Rectal smooth muscle tissue (tissue), 1 donor: ENCODE measurements around the gene PARP9.

Experiments used
- H3K27ac ChIP-seq: one replicate; pipeline ENCODE4 v1.7.0; 2013; ENCODE audit warnings: low read depth, low read length, inconsistent platforms
- H3K27me3 ChIP-seq: one replicate; pipeline ENCODE4 v1.7.0; 2013; ENCODE audit warnings: low read length; ENCODE audit not compliant: control insufficient read depth, insufficient read depth
- H3K36me3 ChIP-seq: one replicate; pipeline ENCODE4 v1.7.0; 2013; ENCODE audit warnings: low read length; ENCODE audit not compliant: control insufficient read depth, insufficient read depth
- H3K4me1 ChIP-seq: one replicate; pipeline ENCODE4 v1.7.0; 2013; ENCODE audit warnings: low read length; ENCODE audit not compliant: control insufficient read depth, insufficient read depth
- H3K4me3 ChIP-seq: one replicate; pipeline ENCODE4 v1.7.0; 2013; ENCODE audit warnings: low read length
- H3K9ac ChIP-seq: one replicate; pipeline ENCODE4 v1.7.0; 2013; ENCODE audit warnings: low read length

PARP9 gene

GRCh38 chr3:122563717-122564025, 429 bp downstream of the PARP9 start:
- peak overlapping the region; percentile 83 for H3K9ac ChIP-seq
- H3K4me1 ChIP-seq: peaks cover 17% of the 10 kb centered on the region
- peaks cover 9% of the 10 kb centered on the region for H3K36me3 ChIP-seq
- peak overlapping the region; percentile 73 for H3K4me3 ChIP-seq
- H3K27me3 ChIP-seq: no peaks in the 10 kb centered on the region
- H3K27ac ChIP-seq: peak overlapping the region; percentile 94

- Histone ChIP-seq H3K27me3 (no peaks in the 10 kb centered on the region), H3K27ac (peak overlapping the region; percentile 94), H3K9ac (peak overlapping the region; percentile 83), H3K4me1 (peaks cover 13% of the 10 kb centered on the region), H3K4me3 (peak overlapping the region; percentile 73), H3K36me3 (peaks cover 12% of the 10 kb centered on the region)
These were observed 980 bp downstream of the PARP9 start for GRCh38 chr3:122562923-122563716.

- no peak overlapping the region for H3K4me3 ChIP-seq
- H3K36me3 ChIP-seq: peaks cover 9% of the 10 kb centered on the region
- H3K4me1 ChIP-seq: peaks cover 15% of the 10 kb centered on the region
- no peak overlapping the region for H3K9ac ChIP-seq
- H3K27ac ChIP-seq: no peak overlapping the region
- H3K27me3 ChIP-seq: no peaks in the 10 kb centered on the region
These were observed 3.4 kb downstream of the PARP9 start for GRCh38 chr3:122560680-122561079.

- Histone ChIP-seq H3K4me1 (peaks cover 20% of the 10 kb centered on the region), H3K9ac (no peak overlapping the region), H3K4me3 (no peak overlapping the region), H3K27me3 (no peaks in the 10 kb centered on the region), H3K36me3 (peaks cover 17% of the 10 kb centered on the region), H3K27ac (no peak overlapping the region)
These were observed 4.2 kb downstream of the PARP9 start for GRCh38 chr3:122559906-122560305.

GRCh38 chr3:122558605-122559004, 5.5 kb downstream of the PARP9 start:
- no peak overlapping the region for H3K27ac ChIP-seq
- H3K36me3 ChIP-seq: peaks cover 21% of the 10 kb centered on the region
- peaks cover 18% of the 10 kb centered on the region for H3K4me1 ChIP-seq

GRCh38 chr3:122557356-122557755, 6.7 kb downstream of the PARP9 start:
- Histone ChIP-seq H3K4me3 (no peak overlapping the region), H3K27ac (no peak overlapping the region), H3K27me3 (no peaks in the 10 kb centered on the region), H3K4me1 (peaks cover 9% of the 10 kb centered on the region), H3K36me3 (peaks cover 21% of the 10 kb centered on the region), H3K9ac (no peak overlapping the region)

More at GRCh38 chr3:122558605-122559004, 5.5 kb downstream of the PARP9 start:
- Histone ChIP-seq H3K9ac (no peak overlapping the region), H3K4me3 (no peak overlapping the region), H3K27me3 (no peaks in the 10 kb centered on the region)

GRCh38 chr3:122555275-122556071, 8.6 kb downstream of the PARP9 start:
- H3K27ac ChIP-seq: peak overlapping the region; percentile 71
- H3K36me3 ChIP-seq: peaks cover 26% of the 10 kb centered on the region
- H3K4me3 ChIP-seq: no peak overlapping the region
- H3K27me3 ChIP-seq: no peaks in the 10 kb centered on the region
- no peak overlapping the region for H3K9ac ChIP-seq
- peaks cover 7% of the 10 kb centered on the region for H3K4me1 ChIP-seq

GRCh38 chr3:122553171-122553570, 10.9 kb downstream of the PARP9 start:
- Histone ChIP-seq H3K4me1 (peaks cover 7% of the 10 kb centered on the region), H3K4me3 (no peak overlapping the region), H3K27ac (no peak overlapping the region), H3K36me3 (peaks cover 24% of the 10 kb centered on the region), H3K9ac (no peak overlapping the region), H3K27me3 (no peaks in the 10 kb centered on the region)

- Histone ChIP-seq H3K4me1 (no peaks in the 10 kb centered on the region), H3K9ac (no peak overlapping the region), H3K36me3 (peaks cover 17% of the 10 kb centered on the region), H3K4me3 (no peak overlapping the region), H3K27ac (no peak overlapping the region), H3K27me3 (no peaks in the 10 kb centered on the region)
These were observed 15.5 kb downstream of the PARP9 start for GRCh38 chr3:122548619-122549018.

- peaks cover 17% of the 10 kb centered on the region for H3K36me3 ChIP-seq
- H3K4me3 ChIP-seq: no peak overlapping the region
- no peaks in the 10 kb centered on the region for H3K27me3 ChIP-seq
- no peaks in the 10 kb centered on the region for H3K4me1 ChIP-seq
- H3K9ac ChIP-seq: no peak overlapping the region
- H3K27ac ChIP-seq: no peak overlapping the region
These were observed 16.0 kb downstream of the PARP9 start for GRCh38 chr3:122548076-122548475.

GRCh38 chr3:122546151-122546550, 17.9 kb downstream of the PARP9 start:
- H3K4me1 ChIP-seq: no peaks in the 10 kb centered on the region
- peaks cover 17% of the 10 kb centered on the region for H3K36me3 ChIP-seq
- no peaks in the 10 kb centered on the region for H3K27me3 ChIP-seq
- H3K27ac ChIP-seq: no peak overlapping the region
- H3K4me3 ChIP-seq: no peak overlapping the region
- no peak overlapping the region for H3K9ac ChIP-seq

GRCh38 chr3:122538956-122539490, 25.1 kb downstream of the PARP9 start:
- peaks cover 15% of the 10 kb centered on the region for H3K36me3 ChIP-seq

More at GRCh38 chr3:122538956-122539490, 25.1 kb downstream of the PARP9 start:
- Histone ChIP-seq H3K9ac (no peak overlapping the region), H3K4me1 (no peaks in the 10 kb centered on the region), H3K27ac (no peak overlapping the region), H3K27me3 (no peaks in the 10 kb centered on the region), H3K4me3 (no peak overlapping the region)
